ENCODE data around the gene CDC20B.

The CDC20B gene

DNA sequence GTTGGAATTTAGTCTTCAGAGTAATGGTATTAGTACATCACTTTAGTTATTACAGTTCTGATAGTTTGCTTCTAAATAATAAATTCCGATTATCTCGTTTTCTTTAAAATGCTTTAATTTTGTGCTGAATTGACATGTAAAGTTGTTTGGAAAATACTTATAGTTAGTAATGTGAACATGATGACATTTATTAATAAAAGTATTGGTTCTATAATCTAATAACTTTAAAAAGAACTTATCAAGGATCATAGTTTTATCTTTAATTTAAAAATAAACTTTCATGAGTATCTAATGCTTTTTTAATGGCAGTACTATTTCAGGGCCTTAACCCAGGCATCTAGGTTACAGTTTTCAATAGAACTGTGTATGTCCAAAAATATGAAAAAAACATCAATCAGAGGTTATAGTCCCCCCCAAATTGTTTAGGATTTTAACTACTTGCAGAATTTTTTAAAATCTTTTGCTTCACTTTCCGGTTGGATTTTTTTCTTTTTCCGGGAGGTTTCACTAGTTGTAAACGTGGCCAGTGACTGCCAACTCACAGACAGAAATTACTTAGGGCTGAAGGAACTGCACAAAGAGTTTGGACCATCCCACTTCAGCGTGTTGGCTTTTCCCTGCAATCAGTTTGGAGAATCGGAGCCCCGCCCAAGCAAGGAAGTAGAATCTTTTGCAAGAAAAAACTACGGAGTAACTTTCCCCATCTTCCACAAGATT lies 12.3 kb downstream of the CDC20B start:
- TF ChIP-seq, protein P1, sequence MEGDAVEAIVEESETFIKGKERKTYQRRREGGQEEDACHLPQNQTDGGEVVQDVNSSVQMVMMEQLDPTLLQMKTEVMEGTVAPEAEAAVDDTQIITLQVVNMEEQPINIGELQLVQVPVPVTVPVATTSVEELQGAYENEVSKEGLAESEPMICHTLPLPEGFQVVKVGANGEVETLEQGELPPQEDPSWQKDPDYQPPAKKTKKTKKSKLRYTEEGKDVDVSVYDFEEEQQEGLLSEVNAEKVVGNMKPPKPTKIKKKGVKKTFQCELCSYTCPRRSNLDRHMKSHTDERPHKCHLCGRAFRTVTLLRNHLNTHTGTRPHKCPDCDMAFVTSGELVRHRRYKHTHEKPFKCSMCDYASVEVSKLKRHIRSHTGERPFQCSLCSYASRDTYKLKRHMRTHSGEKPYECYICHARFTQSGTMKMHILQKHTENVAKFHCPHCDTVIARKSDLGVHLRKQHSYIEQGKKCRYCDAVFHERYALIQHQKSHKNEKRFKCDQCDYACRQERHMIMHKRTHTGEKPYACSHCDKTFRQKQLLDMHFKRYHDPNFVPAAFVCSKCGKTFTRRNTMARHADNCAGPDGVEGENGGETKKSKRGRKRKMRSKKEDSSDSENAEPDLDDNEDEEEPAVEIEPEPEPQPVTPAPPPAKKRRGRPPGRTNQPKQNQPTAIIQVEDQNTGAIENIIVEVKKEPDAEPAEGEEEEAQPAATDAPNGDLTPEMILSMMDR (IDR thresholded peaks at IDR 0.05) = no peak
- Histone ChIP-seq H3K4me3 (peak overlapping the region; percentile 65), H3K27ac (peak overlapping the region; percentile 39 to 74)
- DNase-seq (ENCODE audit: low spot score) = peak; percentile 79

DNA sequence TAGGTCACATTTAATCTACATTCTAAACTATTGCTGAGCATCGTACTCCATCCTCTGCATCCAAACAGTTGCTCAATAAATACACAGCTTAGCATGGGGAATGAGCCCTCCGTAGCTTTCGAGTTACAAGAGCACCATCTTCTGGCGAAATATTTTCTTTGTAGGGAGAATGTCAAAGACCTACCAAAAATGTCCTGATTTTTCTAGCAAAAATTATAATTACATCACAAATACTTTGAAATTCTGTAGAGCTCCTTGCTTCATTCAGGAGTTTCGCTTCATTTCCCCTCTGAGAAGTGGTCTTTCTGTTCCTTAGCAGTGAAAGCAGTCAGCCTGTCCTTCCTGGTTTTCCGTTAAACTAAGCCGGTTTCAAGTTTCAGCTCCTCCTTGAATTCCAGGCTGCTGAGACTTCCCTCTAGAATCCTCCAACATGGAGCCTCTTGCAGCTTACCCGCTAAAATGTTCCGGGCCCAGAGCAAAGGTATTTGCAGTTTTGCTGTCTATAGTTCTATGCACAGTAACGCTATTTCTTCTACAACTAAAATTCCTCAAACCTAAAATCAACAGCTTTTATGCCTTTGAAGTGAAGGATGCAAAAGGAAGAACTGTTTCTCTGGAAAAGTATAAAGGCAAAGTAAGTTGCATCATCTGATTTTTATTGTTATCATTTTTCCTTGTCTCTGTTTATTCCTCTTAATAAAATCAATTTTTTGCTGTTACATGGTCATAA lies 13.0 kb downstream of the CDC20B start, which contains the start of gene GPX8:
TSS of gene GPX8 (plus strand) at position 409 of the 730 bp plus-strand sequence. CDS start at position 431, 22 bp downstream.
- TF ChIP-seq, protein P1 (IDR thresholded peaks at IDR 0.05) = no peak
- H3K4me3 ChIP-seq = peak within 1 kb of the TSS; percentile 65
- DNase-seq (ENCODE audit: low spot score) = no peak
- peak within 1 kb of the TSS; percentile 39 to 74 for H3K27ac ChIP-seq

DNA sequence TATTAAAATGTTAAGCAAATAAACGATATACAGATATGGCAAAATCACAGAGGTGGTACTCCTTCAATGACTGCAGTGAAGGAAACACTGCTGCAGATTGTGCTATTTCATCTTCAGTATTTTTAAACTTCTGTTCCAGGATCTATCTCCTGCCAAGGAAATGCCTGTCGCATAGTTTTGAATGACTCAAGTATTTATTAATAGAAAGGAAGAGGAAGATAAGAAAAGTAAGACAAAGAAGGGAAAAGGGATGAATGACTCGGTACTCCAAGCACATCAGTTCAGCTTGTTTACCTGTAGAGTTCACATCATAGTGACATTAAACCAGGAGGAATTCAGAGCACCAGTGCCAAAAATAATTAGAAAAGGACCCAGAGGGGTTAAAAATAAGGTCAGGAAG lies 18.1 kb downstream of the CDC20B start:
- DNase-seq (ENCODE audit: low spot score) = no peak
- Histone ChIP-seq H3K27ac (peak overlapping the region in 1 of 2 donors; percentile 44), H3K4me3 (no peak overlapping the region)
- TF ChIP-seq, protein P1 (IDR thresholded peaks at IDR 0.05) = no peak

DNA sequence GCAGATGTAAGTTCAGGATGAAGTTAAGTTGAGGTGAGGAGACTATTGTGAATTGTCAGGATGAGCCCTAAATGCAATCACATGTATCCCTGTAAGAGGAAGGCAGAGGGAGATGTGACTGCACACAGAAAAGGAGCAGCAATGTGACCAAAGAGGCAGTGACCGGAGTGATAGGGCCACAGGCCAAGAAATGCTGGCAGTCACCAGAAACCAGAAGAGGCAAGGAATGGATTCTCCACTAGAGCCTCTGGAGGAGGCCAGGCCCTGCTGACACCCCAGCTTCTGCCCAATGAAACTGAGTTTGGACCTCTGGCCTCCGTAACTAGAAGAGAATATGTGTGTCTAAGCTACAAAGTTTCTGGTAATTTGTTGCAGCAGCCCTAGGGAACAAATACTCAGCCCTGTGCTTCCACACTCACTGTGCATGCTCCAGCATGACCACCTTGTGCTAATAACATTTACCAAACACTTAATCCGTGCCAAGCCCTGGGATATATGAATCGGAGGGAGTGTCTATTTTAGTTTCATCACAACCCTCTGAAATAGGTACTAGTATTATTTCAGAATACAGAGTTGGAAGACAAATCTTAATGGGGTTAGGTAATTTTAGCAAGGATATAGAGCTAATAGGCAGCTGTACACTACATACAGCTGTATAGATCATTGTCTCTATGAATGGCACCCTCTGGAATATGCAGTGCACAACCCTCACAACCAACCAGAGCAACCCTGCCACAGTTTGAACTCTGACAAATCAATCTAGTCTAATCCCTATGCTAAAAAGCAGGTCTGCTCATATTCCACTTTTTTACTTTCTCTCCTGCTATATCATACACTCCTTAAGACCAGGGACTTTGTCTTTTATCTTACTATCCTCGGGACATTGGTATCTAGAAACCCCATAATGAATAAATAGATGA lies 20.8 kb downstream of the CDC20B start:
- Histone ChIP-seq H3K27ac (no peak overlapping the region), H3K4me3 (no peak overlapping the region)
- no peak for DNase-seq (ENCODE audit: low spot score)
- TF ChIP-seq, protein P1 (IDR thresholded peaks at IDR 0.05) = no peak

DNA sequence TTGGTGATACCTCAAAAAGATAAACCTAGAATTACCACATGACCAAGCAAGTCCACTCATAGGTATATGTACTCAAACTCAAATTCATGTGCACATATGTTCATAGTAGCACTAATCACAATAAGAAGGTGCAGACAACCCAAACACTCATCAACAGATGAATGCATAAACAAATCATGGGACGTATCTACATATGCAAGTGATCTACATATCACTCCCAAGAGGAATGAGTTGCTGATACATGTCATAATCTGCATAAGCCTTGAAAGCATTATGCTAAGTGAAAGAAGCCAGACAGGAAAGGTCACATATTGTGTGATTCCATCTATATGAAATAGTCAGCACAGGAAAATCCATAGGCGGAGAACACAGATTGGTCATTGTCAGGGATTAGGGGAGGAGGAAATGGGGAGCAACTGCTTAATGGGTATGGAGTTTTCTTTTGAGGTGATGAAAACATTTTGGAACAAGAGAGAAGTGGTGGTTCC lies 23.6 kb downstream of the CDC20B start:
- DNase-seq (ENCODE audit: low spot score) = no peak
- Histone ChIP-seq H3K27ac (no peak overlapping the region), H3K4me3 (no peak overlapping the region)
- TF ChIP-seq, protein P1 (IDR thresholded peaks at IDR 0.05) = no peak

DNA sequence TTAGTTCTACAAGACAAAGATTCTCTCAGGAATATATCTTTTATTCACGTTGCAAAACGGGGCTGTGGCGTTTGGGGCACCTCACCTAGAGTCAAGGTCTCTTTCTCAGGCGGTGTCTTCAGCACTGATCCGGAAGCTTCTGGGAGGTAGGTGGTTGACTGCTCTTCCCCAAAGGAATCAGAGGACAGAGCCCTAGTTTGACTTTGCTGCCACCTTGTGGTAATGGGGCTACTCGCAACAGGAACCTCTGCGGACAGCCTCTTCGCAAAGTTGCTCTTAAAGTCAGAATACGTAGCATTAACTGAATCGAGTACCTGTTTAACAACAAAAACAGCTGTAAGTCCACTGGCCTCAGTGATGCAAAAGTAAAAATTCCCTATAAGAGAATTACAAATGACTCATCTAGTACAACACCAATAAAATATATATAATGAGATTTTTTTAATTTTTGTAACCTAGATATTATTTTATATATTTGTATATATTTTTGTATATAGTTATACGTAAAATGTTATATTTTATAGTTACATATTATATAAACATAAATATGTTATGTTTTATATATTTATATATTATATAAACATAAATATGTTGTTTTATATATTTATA lies 26.3 kb downstream of the CDC20B start:
- Histone ChIP-seq H3K27ac (no peak overlapping the region), H3K4me3 (no peak overlapping the region)
- TF ChIP-seq, protein P1 (IDR thresholded peaks at IDR 0.05) = peak; percentile 86
- no peak for DNase-seq (ENCODE audit: low spot score)

All from coronary artery (tissue), 2 donors.